IPS-15b (cell line): ENCODE data around the gene DOK5.

Experiments
- H3K27me3 ChIP-seq: one replicate; pipeline ENCODE4 v1.6.1; 2013; ENCODE audit warnings: low read length; ENCODE audit not compliant: control insufficient read depth, insufficient read depth
- H3K36me3 ChIP-seq: one replicate; pipeline ENCODE4 v1.6.1; 2013; ENCODE audit warnings: low read length; ENCODE audit not compliant: control insufficient read depth, insufficient read depth
- H3K4me1 ChIP-seq: one replicate; pipeline ENCODE4 v1.6.1; 2013; ENCODE audit warnings: mild to moderate bottlenecking, low read length; ENCODE audit not compliant: control insufficient read depth, insufficient read depth
- H3K4me3 ChIP-seq: one replicate; pipeline ENCODE4 v1.5.1; 2013; ENCODE audit warnings: low read depth, low read length
- H3K9ac ChIP-seq: one replicate; pipeline ENCODE4 v1.6.1; 2013; ENCODE audit warnings: low read depth, mild to moderate bottlenecking, low read length
- H3K9me3 ChIP-seq: one replicate; pipeline ENCODE4 v1.6.1; 2013; ENCODE audit warnings: mild to moderate bottlenecking, low read length; ENCODE audit not compliant: control insufficient read depth, insufficient read depth

Gene DOK5

DNA sequence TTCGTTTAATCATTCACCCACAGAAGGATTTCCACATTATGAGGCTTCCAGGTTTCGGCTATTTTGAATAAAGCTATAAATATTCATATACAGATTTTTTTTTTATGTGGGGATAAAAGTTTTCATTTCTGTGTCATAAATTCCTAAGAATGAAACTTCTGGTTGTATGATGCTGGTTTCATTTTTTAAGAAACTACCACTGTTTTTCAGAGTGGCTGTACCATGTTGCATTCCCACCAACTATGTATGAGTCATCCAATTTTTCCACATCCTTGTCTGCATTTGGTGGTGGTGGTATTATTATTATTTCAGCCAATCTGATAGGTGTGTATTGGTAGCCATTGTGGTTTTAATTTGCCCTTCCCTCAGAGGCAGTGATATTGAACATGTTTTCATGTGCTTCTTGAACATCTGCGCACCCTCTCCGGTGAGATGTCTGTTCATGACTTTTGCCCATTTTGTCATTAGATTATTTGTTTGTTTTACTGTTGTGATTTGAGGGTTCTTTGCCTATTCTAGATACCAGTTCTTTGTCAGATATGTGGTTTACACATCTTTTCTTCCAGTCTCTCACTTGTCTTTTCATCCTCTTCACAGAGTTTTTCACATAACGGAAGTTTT lies 75.5 kb downstream of the DOK5 start:
- Histone ChIP-seq H3K4me1 (no peaks in the 10 kb centered on the region), H3K9me3 (no peaks in the 10 kb centered on the region)

GRCh38 chr20:54554006-54554405 lies 78.6 kb downstream of the DOK5 start:
- no peak overlapping the region for H3K4me3 ChIP-seq
- no peak overlapping the region for H3K9ac ChIP-seq
- no peaks in the 10 kb centered on the region for H3K4me1 ChIP-seq
- H3K9me3 ChIP-seq = no peaks in the 10 kb centered on the region
- H3K27me3 ChIP-seq = no peaks in the 10 kb centered on the region
- H3K36me3 ChIP-seq = no peaks in the 10 kb centered on the region

More for the DNA sequence above, 75.5 kb downstream of the DOK5 start:
- no peak overlapping the region for H3K9ac ChIP-seq
- H3K27me3 ChIP-seq = no peaks in the 10 kb centered on the region
- H3K36me3 ChIP-seq = no peaks in the 10 kb centered on the region
- no peak overlapping the region for H3K4me3 ChIP-seq

DNA sequence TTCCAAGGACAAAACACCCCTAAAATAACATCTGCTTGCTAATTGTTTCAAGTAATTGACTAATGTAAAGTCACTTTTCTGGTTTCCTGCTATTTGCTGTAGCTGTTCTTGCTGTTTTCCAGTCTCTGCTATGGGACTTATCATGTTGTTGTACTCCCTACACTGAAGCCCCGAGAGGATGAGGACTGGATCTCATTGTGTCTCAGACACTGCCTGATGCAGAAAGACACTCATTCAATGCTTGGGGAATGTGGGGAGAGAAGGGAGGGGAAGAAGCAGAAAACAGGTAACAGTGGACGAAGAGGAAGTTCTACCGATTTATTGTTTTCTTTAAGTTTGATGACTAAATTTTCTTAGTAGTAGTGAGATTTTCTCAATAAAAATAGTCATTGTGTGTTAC lies 79.8 kb downstream of the DOK5 start:
- no peak overlapping the region for H3K4me3 ChIP-seq
- no peaks in the 10 kb centered on the region for H3K4me1 ChIP-seq
- no peaks in the 10 kb centered on the region for H3K36me3 ChIP-seq
- H3K27me3 ChIP-seq = no peaks in the 10 kb centered on the region
- H3K9ac ChIP-seq = no peak overlapping the region
- no peaks in the 10 kb centered on the region for H3K9me3 ChIP-seq

DNA sequence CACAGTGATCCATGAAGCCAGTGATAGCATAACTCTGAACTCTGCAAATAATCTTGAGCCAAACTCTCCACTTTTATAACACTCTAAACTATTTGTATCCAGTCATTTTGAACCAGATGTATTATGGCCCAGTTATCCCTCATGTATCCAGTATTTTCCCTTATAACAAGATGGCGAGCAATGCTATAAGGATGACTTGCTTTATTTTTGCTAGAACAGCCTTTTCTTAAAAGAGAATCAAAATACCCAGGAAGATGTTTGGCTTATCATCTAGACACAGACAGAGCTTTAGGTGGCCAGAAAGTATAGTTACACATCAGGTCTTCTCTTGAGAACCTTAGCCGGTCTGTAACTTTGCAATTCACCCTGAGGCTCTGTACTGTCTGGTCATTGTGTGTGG lies 81.0 kb downstream of the DOK5 start:
- Histone ChIP-seq H3K9ac (no peak overlapping the region), H3K27me3 (no peaks in the 10 kb centered on the region), H3K4me1 (no peaks in the 10 kb centered on the region), H3K4me3 (no peak overlapping the region), H3K36me3 (no peaks in the 10 kb centered on the region), H3K9me3 (no peaks in the 10 kb centered on the region)

- Histone ChIP-seq H3K9ac (no peak overlapping the region), H3K9me3 (no peaks in the 10 kb centered on the region), H3K4me3 (no peak overlapping the region), H3K27me3 (no peaks in the 10 kb centered on the region), H3K4me1 (no peaks in the 10 kb centered on the region), H3K36me3 (no peaks in the 10 kb centered on the region)
Measured at GRCh38 chr20:54557806-54558590, 82.6 kb downstream of the DOK5 start.

DNA sequence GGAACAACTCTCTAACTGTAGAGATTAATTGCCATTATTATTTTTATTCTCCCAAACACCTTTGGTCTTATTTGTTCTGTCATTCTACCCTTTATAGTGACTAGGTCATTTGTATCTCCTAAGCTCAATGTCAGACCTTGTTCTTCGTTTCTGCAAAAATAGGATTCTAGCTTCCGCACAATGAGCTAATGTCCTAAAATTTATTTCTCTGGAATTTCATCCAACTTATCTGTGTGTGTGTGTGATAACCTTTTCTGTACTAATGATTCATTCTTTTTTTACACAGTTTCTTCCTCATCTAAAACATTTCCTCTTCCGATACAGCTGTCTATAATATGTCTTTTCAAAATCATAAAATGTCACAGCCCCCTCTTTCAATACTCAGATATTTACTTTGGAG lies 84.5 kb downstream of the DOK5 start:
- H3K36me3 ChIP-seq = no peaks in the 10 kb centered on the region
- no peak overlapping the region for H3K4me3 ChIP-seq
- no peaks in the 10 kb centered on the region for H3K9me3 ChIP-seq
- no peaks in the 10 kb centered on the region for H3K27me3 ChIP-seq
- H3K4me1 ChIP-seq = no peaks in the 10 kb centered on the region
- H3K9ac ChIP-seq = no peak overlapping the region

- Histone ChIP-seq H3K9me3 (no peaks in the 10 kb centered on the region), H3K9ac (no peak overlapping the region), H3K4me1 (no peaks in the 10 kb centered on the region), H3K27me3 (no peaks in the 10 kb centered on the region), H3K36me3 (no peaks in the 10 kb centered on the region), H3K4me3 (no peak overlapping the region)
Measured at GRCh38 chr20:54560357-54560756, 85.0 kb downstream of the DOK5 start.

DNA sequence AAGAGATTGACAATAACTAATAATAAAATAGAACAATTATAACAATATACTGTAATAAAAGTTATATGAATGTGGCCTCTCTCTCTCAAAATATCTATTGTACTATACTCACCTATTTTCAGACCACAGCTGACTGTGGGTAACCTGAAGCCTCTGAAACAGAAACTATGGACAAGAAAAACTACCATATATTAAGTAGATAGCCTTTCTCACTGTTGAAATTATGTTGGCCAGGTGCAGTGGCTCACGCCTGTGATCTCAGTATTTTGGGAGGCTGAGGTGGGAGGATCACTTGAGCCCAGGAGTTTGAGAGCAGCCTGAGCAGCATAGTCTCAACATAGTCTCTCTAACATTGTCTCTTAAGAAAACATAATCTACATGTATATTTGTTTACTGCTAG lies 89.9 kb downstream of the DOK5 start:
- Histone ChIP-seq H3K27me3 (no peaks in the 10 kb centered on the region), H3K9ac (no peak overlapping the region), H3K9me3 (no peaks in the 10 kb centered on the region), H3K4me1 (no peaks in the 10 kb centered on the region), H3K36me3 (no peaks in the 10 kb centered on the region), H3K4me3 (no peak overlapping the region)

GRCh38 chr20:54566031-54566688 lies 90.8 kb downstream of the DOK5 start:
- H3K9ac ChIP-seq = no peak overlapping the region
- H3K36me3 ChIP-seq = no peaks in the 10 kb centered on the region
- no peaks in the 10 kb centered on the region for H3K27me3 ChIP-seq
- no peaks in the 10 kb centered on the region for H3K9me3 ChIP-seq
- no peaks in the 10 kb centered on the region for H3K4me1 ChIP-seq
- H3K4me3 ChIP-seq = no peak overlapping the region

DNA sequence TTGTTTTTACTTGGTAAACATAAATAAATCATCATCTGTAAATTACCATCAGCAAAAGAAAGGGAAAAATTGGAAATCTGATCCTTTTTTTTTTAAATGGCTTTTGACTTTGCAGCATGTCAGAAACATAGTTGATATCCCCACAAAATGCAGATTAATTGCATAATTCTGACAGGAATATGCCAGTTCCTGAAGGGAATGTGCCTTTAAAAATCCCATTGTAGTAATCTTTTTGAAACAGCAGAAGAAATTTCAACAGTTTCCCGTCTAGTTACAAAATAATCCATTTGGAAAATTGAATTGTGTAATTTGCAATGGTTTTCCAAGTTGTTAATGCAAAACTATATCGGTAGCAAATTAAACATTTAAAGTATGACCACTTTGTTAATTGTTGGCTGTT lies 95.2 kb downstream of the DOK5 start:
- no peaks in the 10 kb centered on the region for H3K36me3 ChIP-seq
- H3K9me3 ChIP-seq = no peaks in the 10 kb centered on the region
- H3K4me1 ChIP-seq = no peaks in the 10 kb centered on the region
- no peak overlapping the region for H3K9ac ChIP-seq
- H3K4me3 ChIP-seq = no peak overlapping the region
- H3K27me3 ChIP-seq = no peaks in the 10 kb centered on the region

DNA sequence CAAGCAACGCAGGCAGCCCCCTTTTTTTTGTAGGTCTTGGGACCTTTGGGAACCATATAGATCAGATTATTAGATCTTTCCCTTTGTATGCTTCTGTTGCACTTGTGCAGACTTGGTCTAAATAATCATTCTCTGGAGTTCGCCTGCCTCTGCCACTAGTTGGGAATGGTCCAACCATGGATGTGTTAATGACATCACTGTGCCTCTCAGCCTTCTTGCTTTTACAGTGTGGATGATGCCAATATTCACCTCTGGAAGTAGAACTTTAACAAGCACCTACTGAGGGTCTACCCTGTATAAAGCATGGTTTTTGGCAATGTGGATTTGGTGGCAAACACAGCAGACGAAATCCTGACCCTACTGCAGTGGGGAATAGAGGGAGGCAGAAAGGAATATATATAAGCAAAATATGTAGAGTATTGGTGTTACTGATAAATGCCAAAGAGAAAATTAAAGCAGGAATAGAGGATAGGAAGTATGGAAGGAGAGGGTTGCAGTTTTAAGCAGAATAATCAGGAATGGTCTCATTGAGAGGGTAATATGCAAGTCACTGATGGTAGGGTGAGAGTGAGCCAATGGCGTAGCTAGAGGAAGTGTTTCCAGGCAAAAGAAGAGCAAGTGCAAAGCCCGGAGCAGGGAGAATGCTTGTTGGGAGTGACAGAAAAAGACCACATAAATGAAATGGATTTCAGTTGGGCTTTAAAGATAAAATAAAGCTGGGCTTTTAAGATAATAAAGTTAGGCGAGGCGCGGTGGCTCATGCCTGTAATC lies 97.5 kb downstream of the DOK5 start:
- no peak overlapping the region for H3K4me3 ChIP-seq
- H3K36me3 ChIP-seq = no peaks in the 10 kb centered on the region
- H3K9me3 ChIP-seq = no peaks in the 10 kb centered on the region
- no peaks in the 10 kb centered on the region for H3K4me1 ChIP-seq
- H3K27me3 ChIP-seq = no peaks in the 10 kb centered on the region
- no peak overlapping the region for H3K9ac ChIP-seq
